HEK293 (cell line): ENCODE data around the gene CHST12.

Experiments
- CTCF ChIA-PET: fragments of 350-600 bp; formaldehyde crosslinking; extraction: SDS; loops from one replicate; lab custom pipeline; 2021; ENCODE audit warnings: antibody characterized with exemption; lab: Yijun Ruan, JAX
- POLR2A ChIA-PET: fragments of 300-600 bp; formaldehyde crosslinking; extraction: SDS; loops from one replicate; lab custom pipeline; 2020; ENCODE audit warnings: antibody characterized with exemption, inconsistent platforms; lab: Yijun Ruan, JAX
- H3K27ac ChIP-seq: fragments of 200-500 bp; sonication (Bioruptor generic); 2 replicates; pipeline ENCODE4 v1.5.1; 2014; ENCODE audit warnings: low read depth, low read length, control low read depth, inconsistent platforms; ENCODE audit errors: extremely low read depth
- H3K36me3 ChIP-seq, 2 experiments: fragments of 200-500 bp in 1 of 2; sonication (Bioruptor generic) in 1 of 2; 1 replicate in 1 of 2; 2 replicates in 1 of 2; pipeline ENCODE4 v1.5.1; 2014 to 2017; ENCODE audit warnings: inconsistent platforms in 2 of 2, low read length in 2 of 2; ENCODE audit not compliant: control insufficient read depth in 2 of 2, insufficient read depth in 1 of 2
- H3K4me1 ChIP-seq: fragments of 200-500 bp; sonication (Bioruptor generic); 2 replicates; pipeline ENCODE4 v1.5.1; 2014; ENCODE audit warnings: mild to moderate bottlenecking, low read length, inconsistent platforms; ENCODE audit not compliant: control insufficient read depth, insufficient read depth
- H3K4me3 ChIP-seq: 2 replicates; pipeline ENCODE4 v1.5.1; 2011; ENCODE audit warnings: low read depth, mild to moderate bottlenecking, control low read depth, low read length, moderate library complexity
- H3K9me3 ChIP-seq: fragments of 200-500 bp; sonication (Bioruptor generic); 2 replicates; pipeline ENCODE4 v1.5.1; 2014; ENCODE audit warnings: low read depth, low read length, inconsistent platforms; ENCODE audit not compliant: control insufficient read depth, insufficient read depth
- BCL11A ChIP-seq: fragments of 450-650 bp; formaldehyde crosslinking; IDR thresholded peaks from 2 replicates; pipeline ENCODE4 v1.5.1; 2016; ENCODE audit warnings: low read depth, missing biosample characterization, missing genetic modification characterization
- GFI1B ChIP-seq: fragments of 450-650 bp; formaldehyde crosslinking; IDR thresholded peaks from 2 replicates; pipeline ENCODE4 v1.5.1; 2016; ENCODE audit warnings: missing biosample characterization, missing genetic modification characterization
- GLIS1 ChIP-seq: fragments of 450-650 bp; formaldehyde crosslinking; IDR thresholded peaks from 2 replicates; pipeline ENCODE4 v1.5.1; 2016; ENCODE audit warnings: missing biosample characterization, missing genetic modification characterization
- IKZF3 ChIP-seq: fragments of 450-650 bp; IDR thresholded peaks from 2 replicates; pipeline ENCODE4 v1.5.0; 2018; ENCODE audit warnings: missing biosample characterization, mild to moderate bottlenecking, missing genetic modification characterization, moderate library complexity
- KLF16 ChIP-seq: fragments of 450-650 bp; formaldehyde crosslinking; IDR thresholded peaks from 2 replicates; pipeline ENCODE4 v1.5.1; 2017; ENCODE audit warnings: missing biosample characterization, missing genetic modification characterization
- KLF7 ChIP-seq: fragments of 450-650 bp; formaldehyde crosslinking; IDR thresholded peaks from 2 replicates; pipeline ENCODE4 v1.5.1; 2016; ENCODE audit warnings: missing biosample characterization, missing genetic modification characterization, borderline replicate concordance
- MZF1 ChIP-seq: fragments of 450-650 bp; formaldehyde crosslinking; IDR thresholded peaks from 2 replicates; pipeline ENCODE4 v1.5.1; 2017; ENCODE audit warnings: missing biosample characterization, missing genetic modification characterization, borderline replicate concordance
- SCRT1 ChIP-seq: fragments of 450-650 bp; formaldehyde crosslinking; IDR thresholded peaks from 2 replicates; pipeline ENCODE4 v1.5.1; 2016; ENCODE audit warnings: missing biosample characterization, missing genetic modification characterization, borderline replicate concordance
- ZBTB1 ChIP-seq: fragments of 450-650 bp; formaldehyde crosslinking; IDR thresholded peaks from 2 replicates; pipeline ENCODE4 v1.5.1; 2016; ENCODE audit warnings: missing biosample characterization, missing genetic modification characterization
- ZBTB17 ChIP-seq: fragments of 450-650 bp; formaldehyde crosslinking; IDR thresholded peaks from 2 replicates; pipeline ENCODE4 v1.5.1; 2016; ENCODE audit warnings: missing biosample characterization, missing genetic modification characterization
- ZBTB8A ChIP-seq: fragments of 450-650 bp; formaldehyde crosslinking; IDR thresholded peaks from 2 replicates; pipeline ENCODE4 v1.5.1; 2016; ENCODE audit warnings: missing biosample characterization, missing genetic modification characterization
- ZFP3 ChIP-seq: fragments of 450-650 bp; formaldehyde crosslinking; IDR thresholded peaks from 2 replicates; pipeline ENCODE4 v1.5.1; 2016; ENCODE audit warnings: low read depth, missing biosample characterization, missing genetic modification characterization
- ZIC2 ChIP-seq: fragments of 450-650 bp; formaldehyde crosslinking; IDR thresholded peaks from 2 replicates; pipeline ENCODE4 v1.5.1; 2016; ENCODE audit warnings: missing biosample characterization, missing genetic modification characterization
- ZNF132 ChIP-seq: fragments of 450-650 bp; formaldehyde crosslinking; IDR thresholded peaks from 2 replicates; pipeline ENCODE4 v1.5.1; 2017; ENCODE audit warnings: missing biosample characterization, missing genetic modification characterization, borderline replicate concordance
- ZNF560 ChIP-seq: fragments of 450-650 bp; formaldehyde crosslinking; IDR thresholded peaks from 2 replicates; pipeline ENCODE4 v1.5.1; 2017; ENCODE audit warnings: missing biosample characterization, missing genetic modification characterization, borderline replicate concordance
- ZNF596 ChIP-seq: fragments of 450-650 bp; IDR thresholded peaks from 2 replicates; pipeline ENCODE4 v1.5.0; 2018; ENCODE audit warnings: missing biosample characterization, mild to moderate bottlenecking, missing genetic modification characterization, moderate library complexity
- ZNF785 ChIP-seq: fragments of 450-650 bp; formaldehyde crosslinking; IDR thresholded peaks from 2 replicates; pipeline ENCODE4 v1.5.1; 2016; ENCODE audit warnings: missing biosample characterization, missing genetic modification characterization
- ZNF791 ChIP-seq: fragments of 450-650 bp; formaldehyde crosslinking; IDR thresholded peaks from 2 replicates; pipeline ENCODE4 v1.5.1; 2016; ENCODE audit warnings: missing biosample characterization, missing genetic modification characterization
- TF ChIP-seq, protein P1 (sequence below): fragments of 450-650 bp; formaldehyde crosslinking; IDR thresholded peaks from 2 replicates; pipeline ENCODE4 v1.5.1; 2017; ENCODE audit warnings: missing biosample characterization, missing genetic modification characterization
- TF ChIP-seq, protein P2 (sequence below): fragments of 450-650 bp; formaldehyde crosslinking; IDR thresholded peaks from 2 replicates; pipeline ENCODE4 v1.5.1; 2016; ENCODE audit warnings: missing biosample characterization, missing genetic modification characterization
- TF ChIP-seq, protein P3 (sequence below): fragments of 450-650 bp; formaldehyde crosslinking; IDR thresholded peaks from 2 replicates; pipeline ENCODE4 v1.5.1; 2016; ENCODE audit warnings: missing biosample characterization, missing genetic modification characterization, borderline replicate concordance
- TF ChIP-seq, protein P4 (sequence below): fragments of 450-650 bp; formaldehyde crosslinking; IDR thresholded peaks from 2 replicates; pipeline ENCODE4 v1.5.1; 2016; ENCODE audit warnings: missing biosample characterization, missing genetic modification characterization, borderline replicate concordance

The CHST12 gene

DNA sequence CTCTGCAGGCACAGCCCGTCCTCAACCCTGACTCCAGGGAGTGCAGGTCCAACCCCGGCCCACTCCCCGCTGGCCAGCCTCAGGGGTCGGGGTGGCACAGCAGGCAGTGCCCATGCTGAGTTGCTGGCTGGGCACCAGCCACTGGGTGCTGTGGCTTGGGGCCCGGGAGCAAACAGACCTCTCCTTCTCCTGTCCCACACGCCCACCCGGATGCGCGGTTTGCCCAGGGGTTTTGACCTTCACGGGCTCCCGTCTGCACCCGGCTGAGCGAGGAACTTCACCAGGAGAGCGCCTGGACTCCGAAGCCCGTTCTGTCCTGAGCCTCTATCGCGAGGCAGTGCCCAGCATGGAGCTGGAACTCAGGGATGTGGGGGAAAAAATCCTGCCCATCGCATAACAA is 75.4 kb downstream of the CHST12 start:
- Histone ChIP-seq H3K9me3 (no peaks in the 10 kb centered on the region), H3K27ac (no peak overlapping the region), H3K4me3 (no peak overlapping the region), H3K36me3 (no peaks in the 10 kb centered on the region), H3K4me1 (no peaks in the 10 kb centered on the region)
- ChIA-PET CTCF (interaction anchor here (1.3 kb wide), 1 partner anchor 9 kb away, joined by 6 read pairs; no protein-coding TSS in a partner anchor), POLR2A (no interaction called here)
- TF ChIP-seq BCL11A (tag by site-specific recombination) (no peak), ZIC2 (tag by site-specific recombination) (peak; percentile 66)

DNA sequence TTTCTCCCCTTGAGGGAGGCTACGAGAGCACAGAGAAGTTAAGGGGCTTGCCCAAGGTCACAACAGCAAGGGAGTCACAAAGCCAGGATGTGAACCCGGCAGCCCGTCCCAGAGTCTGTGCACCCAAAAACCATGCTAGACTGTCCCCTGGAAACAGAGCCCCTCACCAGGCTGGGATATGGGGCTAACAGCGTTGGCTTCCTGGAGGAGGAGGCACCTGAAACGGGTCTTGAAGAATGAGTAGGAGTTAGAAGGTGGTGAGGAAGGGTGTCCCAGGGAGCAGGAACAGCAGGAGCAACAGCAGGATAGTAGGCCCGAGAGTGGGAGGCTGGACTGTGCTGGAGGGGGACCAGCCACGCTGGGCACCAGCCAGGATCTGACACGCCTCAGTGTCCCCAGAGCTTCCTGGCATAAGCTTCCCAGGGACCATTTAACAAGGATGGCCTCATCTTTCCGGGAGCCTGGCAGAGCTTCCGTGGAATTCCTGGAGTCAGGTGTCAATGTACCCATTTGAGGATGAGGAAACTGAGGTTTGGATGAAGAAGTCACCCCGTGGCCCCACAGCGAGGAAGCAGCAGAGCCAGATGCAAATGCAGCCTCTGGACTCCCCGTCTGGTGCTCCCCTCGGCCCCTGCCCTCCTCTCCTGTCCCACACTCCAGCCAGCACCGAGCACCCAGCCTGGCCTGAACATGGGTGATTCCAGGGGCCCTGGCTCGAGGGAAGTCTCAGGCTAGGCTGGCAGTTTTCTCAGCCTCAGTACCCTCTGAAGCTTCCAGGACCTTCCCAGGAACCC is 76.1 kb downstream of the CHST12 start:
- TF ChIP-seq ZFP3 (tag by site-specific recombination) (peak; percentile 72), ZBTB8A (tag by site-specific recombination) (no peak)
- CTCF ChIA-PET, result interaction anchor here (1.3 to 1.8 kb wide), 2 partner anchors 10 to 230 kb away, joined by 4 to 8 read pairs; no protein-coding TSS in a partner anchor
- no peaks in the 10 kb centered on the region for H3K4me1 ChIP-seq
- POLR2A ChIA-PET, result interaction anchor here (1.2 kb wide), 1 partner anchor 29 kb away, joined by 3 read pairs; no protein-coding TSS in a partner anchor
- H3K4me3 ChIP-seq, result no peak overlapping the region
- H3K27ac ChIP-seq, result no peak overlapping the region
- no peaks in the 10 kb centered on the region for H3K9me3 ChIP-seq
- no peaks in the 10 kb centered on the region for H3K36me3 ChIP-seq

DNA sequence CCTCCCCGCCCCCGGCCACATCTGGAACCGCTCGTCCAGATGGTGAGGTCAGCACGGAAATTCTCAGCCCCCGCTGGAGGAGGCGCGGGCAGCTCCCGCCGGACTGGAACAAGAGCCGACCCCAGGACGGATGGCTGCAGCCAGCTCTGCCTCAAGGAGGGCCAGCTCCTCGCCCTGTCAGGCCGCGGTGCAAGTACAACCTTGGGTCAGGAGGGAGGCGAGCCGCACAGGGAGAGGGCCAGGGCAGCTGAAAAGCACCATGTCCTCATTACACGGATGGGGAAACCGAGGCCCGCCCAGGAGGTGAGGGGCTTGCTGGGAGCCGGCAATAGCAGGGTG is 76.6 kb downstream of the CHST12 start:
- CTCF ChIA-PET, result interaction anchor here (0.5 to 1.8 kb wide), 3 partner anchors 11 to 229 kb away, joined by 3 to 8 read pairs (median 4); no protein-coding TSS in a partner anchor
- Histone ChIP-seq H3K36me3 (no peaks in the 10 kb centered on the region), H3K27ac (no peak overlapping the region), H3K4me3 (no peak overlapping the region), H3K4me1 (no peaks in the 10 kb centered on the region), H3K9me3 (no peaks in the 10 kb centered on the region)
- POLR2A ChIA-PET, result interaction anchor here (1.2 kb wide), 1 partner anchor 29 kb away, joined by 3 read pairs; no protein-coding TSS in a partner anchor
- no peak for TF ChIP-seq IKZF3 (tag by site-specific recombination)
- TF ChIP-seq KLF16, result no peak
- TF ChIP-seq ZNF560 (tag by site-specific recombination), result no peak
- TF ChIP-seq ZNF791 (tag by site-specific recombination), result no peak
- no peak for TF ChIP-seq ZNF132 (tag by site-specific recombination)
- no peak for TF ChIP-seq MZF1
- TF ChIP-seq, protein P1, sequence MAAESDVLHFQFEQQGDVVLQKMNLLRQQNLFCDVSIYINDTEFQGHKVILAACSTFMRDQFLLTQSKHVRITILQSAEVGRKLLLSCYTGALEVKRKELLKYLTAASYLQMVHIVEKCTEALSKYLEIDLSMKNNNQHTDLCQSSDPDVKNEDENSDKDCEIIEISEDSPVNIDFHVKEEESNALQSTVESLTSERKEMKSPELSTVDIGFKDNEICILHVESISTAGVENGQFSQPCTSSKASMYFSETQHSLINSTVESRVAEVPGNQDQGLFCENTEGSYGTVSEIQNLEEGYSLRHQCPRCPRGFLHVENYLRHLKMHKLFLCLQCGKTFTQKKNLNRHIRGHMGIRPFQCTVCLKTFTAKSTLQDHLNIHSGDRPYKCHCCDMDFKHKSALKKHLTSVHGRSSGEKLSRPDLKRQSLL (tag by site-specific recombination), result no peak
- TF ChIP-seq GFI1B, result no peak
- TF ChIP-seq ZNF785 (tag by site-specific recombination), result no peak
- TF ChIP-seq GLIS1, result no peak
- TF ChIP-seq ZBTB17, result no peak
- TF ChIP-seq, protein P2, sequence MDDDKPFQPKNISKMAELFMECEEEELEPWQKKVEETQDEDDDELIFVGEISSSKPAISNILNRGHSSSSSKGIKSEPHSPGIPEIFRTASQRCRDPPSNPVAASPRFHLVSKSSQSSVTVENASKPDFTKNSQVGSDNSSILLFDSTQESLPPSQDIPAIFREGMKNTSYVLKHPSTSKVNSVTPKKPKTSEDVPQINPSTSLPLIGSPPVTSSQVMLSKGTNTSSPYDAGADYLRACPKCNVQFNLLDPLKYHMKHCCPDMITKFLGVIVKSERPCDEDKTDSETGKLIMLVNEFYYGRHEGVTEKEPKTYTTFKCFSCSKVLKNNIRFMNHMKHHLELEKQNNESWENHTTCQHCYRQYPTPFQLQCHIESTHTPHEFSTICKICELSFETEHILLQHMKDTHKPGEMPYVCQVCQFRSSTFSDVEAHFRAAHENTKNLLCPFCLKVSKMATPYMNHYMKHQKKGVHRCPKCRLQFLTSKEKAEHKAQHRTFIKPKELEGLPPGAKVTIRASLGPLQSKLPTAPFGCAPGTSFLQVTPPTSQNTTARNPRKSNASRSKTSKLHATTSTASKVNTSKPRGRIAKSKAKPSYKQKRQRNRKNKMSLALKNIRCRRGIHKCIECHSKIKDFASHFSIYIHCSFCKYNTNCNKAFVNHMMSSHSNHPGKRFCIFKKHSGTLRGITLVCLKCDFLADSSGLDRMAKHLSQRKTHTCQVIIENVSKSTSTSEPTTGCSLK (tag by site-specific recombination), result no peak
- TF ChIP-seq ZBTB1 (tag by site-specific recombination), result no peak
- TF ChIP-seq, protein P3, sequence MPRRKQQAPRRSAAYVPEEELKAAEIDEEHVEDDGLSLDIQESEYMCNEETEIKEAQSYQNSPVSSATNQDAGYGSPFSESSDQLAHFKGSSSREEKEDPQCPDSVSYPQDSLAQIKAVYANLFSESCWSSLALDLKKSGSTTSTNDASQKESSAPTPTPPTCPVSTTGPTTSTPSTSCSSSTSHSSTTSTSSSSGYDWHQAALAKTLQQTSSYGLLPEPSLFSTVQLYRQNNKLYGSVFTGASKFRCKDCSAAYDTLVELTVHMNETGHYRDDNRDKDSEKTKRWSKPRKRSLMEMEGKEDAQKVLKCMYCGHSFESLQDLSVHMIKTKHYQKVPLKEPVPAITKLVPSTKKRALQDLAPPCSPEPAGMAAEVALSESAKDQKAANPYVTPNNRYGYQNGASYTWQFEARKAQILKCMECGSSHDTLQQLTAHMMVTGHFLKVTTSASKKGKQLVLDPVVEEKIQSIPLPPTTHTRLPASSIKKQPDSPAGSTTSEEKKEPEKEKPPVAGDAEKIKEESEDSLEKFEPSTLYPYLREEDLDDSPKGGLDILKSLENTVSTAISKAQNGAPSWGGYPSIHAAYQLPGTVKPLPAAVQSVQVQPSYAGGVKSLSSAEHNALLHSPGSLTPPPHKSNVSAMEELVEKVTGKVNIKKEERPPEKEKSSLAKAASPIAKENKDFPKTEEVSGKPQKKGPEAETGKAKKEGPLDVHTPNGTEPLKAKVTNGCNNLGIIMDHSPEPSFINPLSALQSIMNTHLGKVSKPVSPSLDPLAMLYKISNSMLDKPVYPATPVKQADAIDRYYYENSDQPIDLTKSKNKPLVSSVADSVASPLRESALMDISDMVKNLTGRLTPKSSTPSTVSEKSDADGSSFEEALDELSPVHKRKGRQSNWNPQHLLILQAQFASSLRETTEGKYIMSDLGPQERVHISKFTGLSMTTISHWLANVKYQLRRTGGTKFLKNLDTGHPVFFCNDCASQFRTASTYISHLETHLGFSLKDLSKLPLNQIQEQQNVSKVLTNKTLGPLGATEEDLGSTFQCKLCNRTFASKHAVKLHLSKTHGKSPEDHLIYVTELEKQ (tag by site-specific recombination), result no peak
- TF ChIP-seq ZNF596 (tag by site-specific recombination), result no peak
- no peak for TF ChIP-seq SCRT1 (tag by site-specific recombination)
- TF ChIP-seq, protein P4, sequence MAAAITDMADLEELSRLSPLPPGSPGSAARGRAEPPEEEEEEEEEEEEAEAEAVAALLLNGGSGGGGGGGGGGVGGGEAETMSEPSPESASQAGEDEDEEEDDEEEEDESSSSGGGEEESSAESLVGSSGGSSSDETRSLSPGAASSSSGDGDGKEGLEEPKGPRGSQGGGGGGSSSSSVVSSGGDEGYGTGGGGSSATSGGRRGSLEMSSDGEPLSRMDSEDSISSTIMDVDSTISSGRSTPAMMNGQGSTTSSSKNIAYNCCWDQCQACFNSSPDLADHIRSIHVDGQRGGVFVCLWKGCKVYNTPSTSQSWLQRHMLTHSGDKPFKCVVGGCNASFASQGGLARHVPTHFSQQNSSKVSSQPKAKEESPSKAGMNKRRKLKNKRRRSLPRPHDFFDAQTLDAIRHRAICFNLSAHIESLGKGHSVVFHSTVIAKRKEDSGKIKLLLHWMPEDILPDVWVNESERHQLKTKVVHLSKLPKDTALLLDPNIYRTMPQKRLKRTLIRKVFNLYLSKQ (tag by site-specific recombination), result no peak
- TF ChIP-seq KLF7 (tag by site-specific recombination), result no peak
